Measurements from ENCODE around the gene AS3MT. TPM values are rescaled to one million over a fixed set of nuclear protein-coding genes. Genes with fewer than 3 reads are reported as not detected.

AS3MT gene
- total RNA-seq, 1 experiment from 2014 or later, result 5.2 TPM

- peaks cover 18% of the 10 kb centered on the region for H3K4me1 ChIP-seq (ENCODE audit: insufficient read depth, low read length, poor library complexity, severe bottlenecking)
- POLR2A ChIA-PET (ENCODE audit: low non-redundant PET), result no interaction called here
- TF ChIP-seq EZH2 (IDR thresholded peaks at IDR 0.05; ENCODE audit: borderline replicate concordance, low read depth, low read length, poor library complexity, severe bottlenecking), result no peak
- no peaks in the 10 kb centered on the region for H3K9me3 ChIP-seq (ENCODE audit: low read depth, low read length, poor library complexity, severe bottlenecking)
- intact Hi-C loops (cut with micrococcal nuclease; ENCODE audit: unreplicated experiment), result loop anchor here (5.0 kb wide), 1 partner anchor 566 kb away; no protein-coding TSS in a partner anchor
- BruUV-seq (replicated peaks), result no TSS peak
- no peak for DNase-seq (ENCODE audit: low spot score)
- CTCF ChIA-PET, result interaction anchor here (0.6 kb wide), 1 partner anchor 328 kb away, joined by 3 read pairs; no protein-coding TSS in a partner anchor
- no peaks in the 10 kb centered on the region for H3K27me3 ChIP-seq (replicated peaks; ENCODE audit: insufficient read depth, low read depth, low read length, poor library complexity)
- H3K36me3 ChIP-seq (ENCODE audit: insufficient read depth, low read length, poor library complexity, severe bottlenecking), result no peaks in the 10 kb centered on the region
- peak overlapping the region; percentile 98 for H3K4me3 ChIP-seq (ENCODE audit: low read depth, low read length, poor library complexity, severe bottlenecking)
- no peak overlapping the region for H3K27ac ChIP-seq (ENCODE audit: low read depth, low read length, poor library complexity, severe bottlenecking)
Observed at GRCh38 chr10:102916173-102916572, 46.9 kb downstream of the AS3MT start.

- intact Hi-C loops (cut with micrococcal nuclease; ENCODE audit: unreplicated experiment), result loop anchor here (1.0 to 5.0 kb wide), 3 partner anchors 152 to 565 kb away; no protein-coding TSS in a partner anchor
- peak; percentile 82 for DNase-seq (ENCODE audit: low spot score)
- Histone ChIP-seq H3K4me1 (ENCODE audit: insufficient read depth, low read length, poor library complexity, severe bottlenecking) (peaks cover 19% of the 10 kb centered on the region), H3K9me3 (ENCODE audit: low read depth, low read length, poor library complexity, severe bottlenecking) (no peaks in the 10 kb centered on the region), H3K36me3 (ENCODE audit: insufficient read depth, low read length, poor library complexity, severe bottlenecking) (no peaks in the 10 kb centered on the region), H3K4me3 (ENCODE audit: low read depth, low read length, poor library complexity, severe bottlenecking) (peak overlapping the region; percentile 98), H3K27me3 (replicated peaks; ENCODE audit: insufficient read depth, low read depth, low read length, poor library complexity) (no peaks in the 10 kb centered on the region), H3K27ac (ENCODE audit: low read depth, low read length, poor library complexity, severe bottlenecking) (peak overlapping the region; percentile 70)
- BruUV-seq (replicated peaks), result no TSS peak
- CTCF ChIA-PET, result interaction anchor here (0.6 to 1.5 kb wide), 10 partner anchors 48 to 573 kb away, joined by 3 to 22 read pairs (median 4); partner anchors contain the start of genes AS3MT and INA
- TF ChIP-seq CTCF (conservative IDR thresholded peaks at IDR 0.05; ENCODE audit: low read depth, low read length), result peak; percentile 98
- TF ChIP-seq EZH2 (IDR thresholded peaks at IDR 0.05; ENCODE audit: borderline replicate concordance, low read depth, low read length, poor library complexity, severe bottlenecking), result no peak
- POLR2A ChIA-PET (ENCODE audit: low non-redundant PET), result interaction anchor here (0.6 kb wide), 1 partner anchor 155 kb away, joined by 3 read pairs; no protein-coding TSS in a partner anchor
Observed at GRCh38 chr10:102917314-102917961, 48.2 kb downstream of the AS3MT start.

- BruUV-seq (replicated peaks), result no TSS peak
- CTCF ChIA-PET, result interaction anchor here (0.6 to 1.5 kb wide), 7 partner anchors 49 to 416 kb away, joined by 3 to 22 read pairs (median 4); partner anchors contain the start of genes AS3MT and INA
- peak within 1 kb of the TSS; percentile 98 for H3K4me3 ChIP-seq (ENCODE audit: low read depth, low read length, poor library complexity, severe bottlenecking)
- TF ChIP-seq CTCF (conservative IDR thresholded peaks at IDR 0.05; ENCODE audit: low read depth, low read length), result no peak
- no peak for TF ChIP-seq EZH2 (IDR thresholded peaks at IDR 0.05; ENCODE audit: borderline replicate concordance, low read depth, low read length, poor library complexity, severe bottlenecking)
- H3K27ac ChIP-seq (ENCODE audit: low read depth, low read length, poor library complexity, severe bottlenecking), result peak within 1 kb of the TSS; percentile 70
- intact Hi-C loops (cut with micrococcal nuclease; ENCODE audit: unreplicated experiment), result loop anchor here (1.0 to 5.0 kb wide), 4 partner anchors 151 to 564 kb away; no protein-coding TSS in a partner anchor
- H3K27me3 ChIP-seq (replicated peaks; ENCODE audit: insufficient read depth, low read depth, low read length, poor library complexity), result no peaks in the 10 kb centered on the region
- peaks cover 19% of the 10 kb centered on the region for H3K4me1 ChIP-seq (ENCODE audit: insufficient read depth, low read length, poor library complexity, severe bottlenecking)
- POLR2A ChIA-PET (ENCODE audit: low non-redundant PET), result no interaction called here
- H3K9me3 ChIP-seq (ENCODE audit: low read depth, low read length, poor library complexity, severe bottlenecking), result no peaks in the 10 kb centered on the region
- peak; percentile 100 for DNase-seq (ENCODE audit: low spot score)
- no peaks in the 10 kb centered on the region for H3K36me3 ChIP-seq (ENCODE audit: insufficient read depth, low read length, poor library complexity, severe bottlenecking)
Observed at GRCh38 chr10:102917962-102918816, 48.9 kb downstream of the AS3MT start, which contains the start of gene CNNM2. Gene CNNM2 (plus strand): TSS chr10:102918294. CDS start chr10:102918481, 187 bp downstream.

Data from A673 (cell line).